Fibroblast of skin of left quadriceps (primary cell): ENCODE measurements around the gene CD82.
"Not testable (repeated sequence)": the region's sequence is repeated elsewhere in the genome, so short reads cannot be mapped to it uniquely, and the experiment has no call there.

Experiments used
- DNase-seq, 2 experiments: peaks; one replicate each; pipeline ENCODE4 v3.0.0-alpha.2; 2013; ENCODE audit warnings: low read depth in 2 of 2

CD82 gene

GRCh38 chr11:44535191-44535980 lies 30.1 kb upstream of the CD82 start:
- no peak for DNase-seq

- DNase-seq: no peak
These were observed 28.5 kb upstream of the CD82 start for GRCh38 chr11:44536788-44537516.

DNA sequence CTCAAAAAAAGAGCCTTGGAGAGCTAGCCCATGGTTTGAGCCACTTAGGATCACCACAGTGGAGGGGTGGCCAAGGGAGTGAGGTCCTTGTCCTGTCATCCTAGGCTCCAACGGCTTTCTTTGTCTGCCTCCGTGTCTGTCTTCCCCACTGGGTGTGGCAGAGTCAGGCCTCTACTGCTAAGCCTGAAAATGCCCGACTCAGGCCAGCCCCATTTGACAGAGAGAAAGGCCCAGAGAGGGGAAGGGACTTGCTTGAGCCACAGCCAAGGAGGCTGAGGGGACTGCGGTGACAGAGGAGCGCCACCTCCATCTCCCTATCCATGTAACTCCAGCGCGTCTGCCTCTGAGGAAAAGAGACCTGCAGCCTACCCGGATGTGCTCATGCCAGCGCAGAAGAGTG lies 27.8 kb upstream of the CD82 start:
- no peak for DNase-seq

DNA sequence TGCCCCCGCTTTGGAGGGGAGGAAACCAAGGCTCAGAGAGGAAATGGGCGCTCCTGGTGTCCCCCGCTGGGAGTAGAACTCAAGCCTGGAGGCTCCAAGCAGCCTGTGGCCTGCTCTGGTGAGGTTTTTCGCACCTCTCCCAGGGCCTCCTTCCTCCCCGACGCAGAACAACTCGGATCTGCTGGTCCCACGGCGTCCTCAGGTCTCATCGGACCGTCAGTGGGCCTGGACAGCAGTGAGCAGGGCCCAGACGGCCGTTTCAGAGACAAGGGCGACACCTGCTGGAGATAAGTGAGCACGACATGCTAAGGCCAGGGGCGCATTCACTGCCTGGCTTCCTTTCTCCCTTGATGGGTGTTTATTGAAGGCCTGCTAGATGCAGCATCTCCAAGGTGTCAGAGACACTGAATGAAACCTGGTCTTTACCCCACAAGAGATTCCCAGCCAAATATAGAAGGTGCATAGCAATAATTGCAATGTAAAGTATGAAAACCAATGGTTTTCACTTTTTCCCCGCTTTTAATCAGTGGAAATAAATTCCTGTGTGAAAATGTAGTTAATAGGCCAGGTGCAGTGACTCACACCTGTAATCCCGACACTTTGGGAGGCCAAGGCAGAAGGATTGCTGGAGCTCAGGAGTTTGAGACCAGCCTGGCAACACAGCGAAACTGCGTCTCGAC lies 26.9 kb upstream of the CD82 start:
- DNase-seq: peak; percentile 20 to 30

DNA sequence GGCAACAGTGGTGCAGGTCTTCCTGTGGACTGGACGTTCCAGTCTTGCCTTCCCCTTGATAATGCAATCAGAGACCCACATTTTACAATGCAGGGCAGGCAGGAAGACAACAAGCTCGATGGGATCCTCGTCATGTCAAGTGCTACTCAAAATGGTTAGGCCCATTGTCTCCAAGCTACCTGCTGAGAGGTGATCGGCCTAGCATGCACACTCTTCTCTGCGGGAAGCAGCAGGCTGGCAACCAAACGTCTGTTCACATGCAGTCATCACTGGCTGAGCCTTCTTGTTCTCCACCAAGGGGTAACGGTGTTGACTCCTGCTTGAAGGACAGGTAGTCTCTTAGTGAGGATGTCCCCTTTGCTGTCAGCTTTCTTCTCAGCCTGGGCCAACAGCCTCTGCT lies 25.5 kb upstream of the CD82 start:
- no peak for DNase-seq

DNA sequence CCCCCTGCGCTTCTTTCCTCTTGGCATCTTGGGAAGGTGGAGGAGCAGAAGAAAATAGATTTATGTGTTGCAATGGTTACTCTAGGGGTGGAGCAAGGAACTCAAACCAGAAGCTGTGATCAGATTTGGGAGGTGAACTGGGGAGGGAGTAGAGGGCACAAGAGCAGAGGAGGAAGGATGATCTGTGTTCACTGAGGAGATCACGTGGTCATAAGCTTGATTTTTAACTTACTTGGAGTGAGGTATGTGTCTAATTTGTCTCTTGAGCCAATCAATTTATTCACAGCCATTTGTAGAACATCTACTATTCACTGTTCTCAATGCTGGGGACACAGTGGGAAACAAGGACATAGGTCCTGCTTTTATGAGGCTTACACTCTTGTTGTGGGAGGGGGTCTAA lies 24.8 kb upstream of the CD82 start:
- no peak for DNase-seq

GRCh38 chr11:44542372-44542771 lies 23.1 kb upstream of the CD82 start:
- DNase-seq: no peak

DNA sequence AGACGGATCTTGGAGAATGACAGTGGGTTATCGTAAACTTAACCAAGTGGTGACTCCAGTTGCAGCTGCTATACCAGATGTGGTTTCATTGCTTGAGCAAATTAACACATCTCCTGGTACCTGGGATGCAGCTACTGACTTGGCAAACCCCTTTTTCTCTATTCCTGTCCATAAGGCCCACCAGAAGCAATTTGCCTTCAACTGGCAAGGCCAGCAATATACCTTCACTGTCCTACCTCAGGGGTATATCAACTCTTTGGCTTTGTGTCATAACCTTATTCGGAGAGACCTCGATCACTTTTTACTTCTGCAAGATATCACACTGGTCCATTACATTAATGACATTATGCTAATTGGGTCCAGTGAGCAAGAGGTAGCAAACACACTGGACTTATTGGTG lies 18.5 kb upstream of the CD82 start:
- DNase-seq: not testable (repeated sequence)

- DNase-seq: not testable (repeated sequence)
These were observed 17.9 kb upstream of the CD82 start for GRCh38 chr11:44547534-44547933.

DNA sequence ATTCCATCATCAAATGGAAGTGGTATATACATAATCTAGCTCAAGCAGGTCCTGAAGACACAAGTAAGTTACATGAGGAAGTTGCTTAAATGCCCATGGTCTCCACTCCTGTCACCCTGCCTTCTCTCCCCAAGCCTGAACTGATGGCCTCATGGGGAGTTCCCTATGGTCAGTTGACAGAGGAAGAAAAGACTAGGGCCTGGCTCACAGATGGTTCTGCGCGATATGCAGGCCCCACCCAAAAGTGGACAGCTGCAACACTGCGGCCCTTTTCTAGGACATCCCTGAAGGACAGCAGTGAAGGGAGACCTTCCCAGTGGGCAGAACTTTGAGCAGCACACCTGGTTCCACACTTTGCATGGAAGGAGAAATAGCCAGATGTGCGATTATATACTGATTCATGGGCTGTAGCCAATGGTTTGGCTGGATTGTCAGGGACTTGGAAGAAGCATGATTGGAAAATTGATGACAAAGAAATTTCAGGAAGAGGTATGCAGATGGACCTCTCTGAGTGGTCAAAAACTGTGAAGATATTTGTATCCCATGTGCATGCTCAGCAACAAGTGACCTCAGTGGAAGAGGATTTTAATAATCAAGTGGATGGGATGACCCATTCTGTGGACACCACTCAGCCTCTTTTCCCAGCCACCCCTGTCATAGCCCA lies 17.3 kb upstream of the CD82 start:
- no peak for DNase-seq

DNA sequence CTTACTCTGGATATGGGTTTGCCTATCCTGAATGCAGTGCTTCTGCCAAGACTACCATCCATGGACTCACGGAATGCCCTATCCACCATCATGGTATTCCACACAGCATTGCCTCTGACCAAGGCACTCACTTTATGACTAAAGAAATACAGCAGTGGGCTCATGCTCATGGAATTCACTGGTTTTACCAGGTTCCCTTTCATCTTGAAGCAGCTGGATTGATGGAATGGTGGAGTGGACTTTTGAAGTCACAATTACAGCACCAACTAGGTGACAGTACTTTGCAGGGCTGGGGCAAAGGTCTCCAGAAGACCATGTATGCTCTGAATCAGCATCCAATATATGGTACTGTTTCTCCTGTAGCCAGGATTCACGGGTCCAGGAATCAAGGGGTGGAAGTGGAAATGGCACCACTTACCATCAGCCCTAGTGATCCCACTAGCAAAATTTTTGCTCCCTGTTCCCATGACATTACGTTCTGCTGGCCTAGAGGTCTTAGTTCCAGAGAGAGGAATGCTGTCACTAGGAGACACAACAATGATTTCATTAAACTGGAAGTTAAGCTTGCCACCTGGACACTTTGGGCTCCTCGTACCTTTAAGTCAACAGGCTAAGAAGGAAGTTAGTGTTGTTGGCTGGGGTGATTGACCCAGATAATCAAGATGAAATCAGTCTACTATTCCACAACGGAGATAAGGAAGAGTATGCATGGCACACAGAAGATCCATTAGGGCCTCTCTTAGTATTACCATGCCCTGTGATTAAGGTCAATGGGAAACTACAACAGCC lies 16.3 kb upstream of the CD82 start:
- not testable (repeated sequence) for DNase-seq

DNA sequence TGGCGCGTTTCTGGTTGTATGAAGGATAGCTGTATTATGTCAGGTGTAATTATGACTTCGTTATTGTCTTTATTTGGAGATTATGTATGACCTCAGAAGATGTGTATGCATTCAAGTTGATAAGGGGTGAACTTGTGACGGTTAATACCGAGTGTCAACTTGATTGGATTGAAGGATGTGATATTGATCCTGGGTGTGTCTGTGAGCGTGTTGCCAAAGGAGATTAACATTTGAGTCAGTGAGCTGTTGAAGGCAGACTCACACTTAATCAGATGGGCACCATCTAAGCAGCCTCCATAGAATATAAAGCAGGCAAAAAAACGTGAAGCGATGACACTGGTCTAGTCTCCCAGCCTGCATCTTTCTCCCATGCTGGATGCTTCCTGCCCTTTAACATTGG lies 15.3 kb upstream of the CD82 start:
- no peak for DNase-seq

GRCh38 chr11:44551456-44552139 lies 13.9 kb upstream of the CD82 start:
- DNase-seq: no peak

GRCh38 chr11:44555031-44555800 lies 10.2 kb upstream of the CD82 start:
- no peak for DNase-seq

GRCh38 chr11:44556735-44557409 lies 8.6 kb upstream of the CD82 start:
- DNase-seq: peak in 1 of 2 experiments; percentile 19

- DNase-seq: no peak
These were observed 8.0 kb upstream of the CD82 start for GRCh38 chr11:44557464-44557863.

DNA sequence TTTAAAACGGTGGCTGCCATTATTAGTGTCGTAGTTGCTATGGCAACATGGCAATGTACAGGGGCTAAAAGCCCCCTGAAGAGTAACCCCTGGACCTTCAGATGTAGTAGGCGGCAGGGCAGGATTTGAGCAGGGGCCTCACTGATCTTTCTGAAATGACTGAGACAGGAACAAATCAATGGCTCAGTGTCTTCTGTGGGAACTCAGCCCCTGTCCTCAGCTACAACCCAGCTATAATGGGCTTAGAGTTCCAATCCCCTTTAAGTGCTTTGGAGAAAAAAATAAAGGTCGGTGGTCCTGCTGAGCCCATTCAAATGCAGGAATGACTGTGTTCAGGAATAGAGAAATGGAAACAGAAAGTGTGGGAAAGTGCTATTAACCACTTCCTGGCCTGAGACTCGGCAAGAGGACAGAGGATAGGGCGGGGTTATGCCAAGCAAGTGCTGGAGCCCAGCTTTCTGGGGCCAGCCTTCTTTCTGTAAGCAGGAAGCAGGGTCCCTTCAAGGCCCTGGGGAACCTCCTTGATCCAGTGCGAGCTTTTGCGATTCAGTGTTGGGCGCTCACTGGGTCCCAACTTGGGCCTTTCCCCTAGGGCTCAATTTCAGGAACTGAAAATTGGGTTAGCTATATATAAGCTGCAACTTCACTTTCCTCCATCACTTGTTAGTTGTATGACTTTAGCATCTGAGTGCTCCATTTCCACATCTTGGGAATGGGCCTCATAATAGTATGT lies 6.1 kb upstream of the CD82 start:
- no peak for DNase-seq

GRCh38 chr11:44559940-44560300 lies 5.5 kb upstream of the CD82 start:
- not testable (repeated sequence) for DNase-seq
